IMR-90 (cell line): ENCODE measurements around the gene ACTA2.

Experiments used
- CTCF ChIP-seq: conservative IDR thresholded peaks from 2 replicates; pipeline ENCODE4 v1.5.1; 2012; ENCODE audit warnings: mild to moderate bottlenecking, low read depth, low read length, improper control_type of control experiment
- POLR2A ChIP-seq: IDR thresholded peaks from 2 replicates; pipeline ENCODE4 v1.6.1; 2012; ENCODE audit warnings: mild to moderate bottlenecking, low read depth, low read length

GRCh38 chr10:88980247-88980646 lies 27.7 kb upstream of the ACTA2 start:
- TF ChIP-seq CTCF = no peak
- TF ChIP-seq POLR2A = no peak
